ENCODE data around the gene CNTN5. TPM values are rescaled to one million over a fixed set of nuclear protein-coding genes. Genes with fewer than 3 reads are reported as not detected.

The CNTN5 gene
- total RNA-seq, 1 donor from 2014 or later = 0.15 TPM

GRCh38 chr11:99565333-99565732, 544.6 kb downstream of the CNTN5 start:
- H3K4me3 Mint-ChIP-seq (ENCODE audit: unreplicated experiment) = no peak overlapping the region
- no peaks in the 10 kb centered on the region for H3K9me3 Mint-ChIP-seq (ENCODE audit: unreplicated experiment)
- H3K27me3 Mint-ChIP-seq (ENCODE audit: unreplicated experiment) = no peaks in the 10 kb centered on the region
- no peaks in the 10 kb centered on the region for H3K36me3 Mint-ChIP-seq (ENCODE audit: low read depth, unreplicated experiment)
- no peak for DNase-seq (ENCODE audit: low spot score)
- no peaks in the 10 kb centered on the region for H3K4me1 Mint-ChIP-seq (ENCODE audit: unreplicated experiment)
- H3K27ac Mint-ChIP-seq (ENCODE audit: unreplicated experiment) = no peak overlapping the region
- no peak for TF ChIP-seq CTCF (IDR thresholded peaks at IDR 0.05; ENCODE audit: unreplicated experiment)

GRCh38 chr11:99567334-99567956, 546.7 kb downstream of the CNTN5 start:
- Mint-ChIP-seq H3K4me3 (ENCODE audit: unreplicated experiment) (no peak overlapping the region), H3K27ac (ENCODE audit: unreplicated experiment) (no peak overlapping the region), H3K4me1 (ENCODE audit: unreplicated experiment) (no peaks in the 10 kb centered on the region), H3K27me3 (ENCODE audit: unreplicated experiment) (no peaks in the 10 kb centered on the region), H3K9me3 (ENCODE audit: unreplicated experiment) (no peaks in the 10 kb centered on the region), H3K36me3 (ENCODE audit: low read depth, unreplicated experiment) (no peaks in the 10 kb centered on the region)
- DNase-seq (ENCODE audit: low spot score) = no peak
- no peak for TF ChIP-seq CTCF (IDR thresholded peaks at IDR 0.05; ENCODE audit: unreplicated experiment)

- DNase-seq (ENCODE audit: low spot score) = no peak
- Mint-ChIP-seq H3K27me3 (ENCODE audit: unreplicated experiment) (no peaks in the 10 kb centered on the region), H3K4me3 (ENCODE audit: unreplicated experiment) (no peak overlapping the region), H3K9me3 (ENCODE audit: unreplicated experiment) (no peaks in the 10 kb centered on the region), H3K27ac (ENCODE audit: unreplicated experiment) (no peak overlapping the region), H3K36me3 (ENCODE audit: low read depth, unreplicated experiment) (no peaks in the 10 kb centered on the region), H3K4me1 (ENCODE audit: unreplicated experiment) (no peaks in the 10 kb centered on the region)
- no peak for TF ChIP-seq CTCF (IDR thresholded peaks at IDR 0.05; ENCODE audit: unreplicated experiment)
These were observed 548.1 kb downstream of the CNTN5 start for GRCh38 chr11:99568808-99569207.

- no peak for DNase-seq (ENCODE audit: low spot score)
- H3K27me3 Mint-ChIP-seq (ENCODE audit: unreplicated experiment) = no peaks in the 10 kb centered on the region
- peaks cover 4% of the 10 kb centered on the region for H3K9me3 Mint-ChIP-seq (ENCODE audit: unreplicated experiment)
- no peak overlapping the region for H3K27ac Mint-ChIP-seq (ENCODE audit: unreplicated experiment)
- no peak for TF ChIP-seq CTCF (IDR thresholded peaks at IDR 0.05; ENCODE audit: unreplicated experiment)
- no peaks in the 10 kb centered on the region for H3K36me3 Mint-ChIP-seq (ENCODE audit: low read depth, unreplicated experiment)
- no peaks in the 10 kb centered on the region for H3K4me1 Mint-ChIP-seq (ENCODE audit: unreplicated experiment)
- H3K4me3 Mint-ChIP-seq (ENCODE audit: unreplicated experiment) = no peak overlapping the region
These were observed 550.3 kb downstream of the CNTN5 start for GRCh38 chr11:99571094-99571493.

- no peak for DNase-seq (ENCODE audit: low spot score)
- H3K27ac Mint-ChIP-seq (ENCODE audit: unreplicated experiment) = no peak overlapping the region
- TF ChIP-seq CTCF (IDR thresholded peaks at IDR 0.05; ENCODE audit: unreplicated experiment) = no peak
- H3K4me1 Mint-ChIP-seq (ENCODE audit: unreplicated experiment) = no peaks in the 10 kb centered on the region
- H3K27me3 Mint-ChIP-seq (ENCODE audit: unreplicated experiment) = peaks cover 3% of the 10 kb centered on the region
- H3K4me3 Mint-ChIP-seq (ENCODE audit: unreplicated experiment) = no peak overlapping the region
- H3K36me3 Mint-ChIP-seq (ENCODE audit: low read depth, unreplicated experiment) = no peaks in the 10 kb centered on the region
- no peaks in the 10 kb centered on the region for H3K9me3 Mint-ChIP-seq (ENCODE audit: unreplicated experiment)
These were observed 564.1 kb downstream of the CNTN5 start for GRCh38 chr11:99584830-99585229.

Data from endothelial cell (in vitro differentiated cells).